CD4-positive, alpha-beta T cell treated with Interleukin-15 for 4 hours (primary cell): ENCODE measurements around the gene SOWAHD.
"Not testable (repeated sequence)": the region's sequence is repeated elsewhere in the genome, so short reads cannot be mapped to it uniquely, and the experiment has no call there.

Experiments used
- DNase-seq: peaks from one replicate; pipeline ENCODE4 v3.0.0-alpha.2; 2020; ENCODE audit warnings: low spot score

The SOWAHD gene, protein sequence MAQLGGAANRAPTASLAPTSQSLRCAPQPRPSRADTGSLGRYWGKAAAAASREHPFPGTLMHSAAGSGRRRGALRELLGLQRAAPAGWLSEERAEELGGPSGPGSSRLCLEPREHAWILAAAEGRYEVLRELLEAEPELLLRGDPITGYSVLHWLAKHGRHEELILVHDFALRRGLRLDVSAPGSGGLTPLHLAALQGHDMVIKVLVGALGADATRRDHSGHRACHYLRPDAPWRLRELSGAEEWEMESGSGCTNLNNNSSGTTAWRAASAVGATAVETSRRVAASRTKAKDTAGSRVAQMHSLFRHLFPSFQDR

DNA sequence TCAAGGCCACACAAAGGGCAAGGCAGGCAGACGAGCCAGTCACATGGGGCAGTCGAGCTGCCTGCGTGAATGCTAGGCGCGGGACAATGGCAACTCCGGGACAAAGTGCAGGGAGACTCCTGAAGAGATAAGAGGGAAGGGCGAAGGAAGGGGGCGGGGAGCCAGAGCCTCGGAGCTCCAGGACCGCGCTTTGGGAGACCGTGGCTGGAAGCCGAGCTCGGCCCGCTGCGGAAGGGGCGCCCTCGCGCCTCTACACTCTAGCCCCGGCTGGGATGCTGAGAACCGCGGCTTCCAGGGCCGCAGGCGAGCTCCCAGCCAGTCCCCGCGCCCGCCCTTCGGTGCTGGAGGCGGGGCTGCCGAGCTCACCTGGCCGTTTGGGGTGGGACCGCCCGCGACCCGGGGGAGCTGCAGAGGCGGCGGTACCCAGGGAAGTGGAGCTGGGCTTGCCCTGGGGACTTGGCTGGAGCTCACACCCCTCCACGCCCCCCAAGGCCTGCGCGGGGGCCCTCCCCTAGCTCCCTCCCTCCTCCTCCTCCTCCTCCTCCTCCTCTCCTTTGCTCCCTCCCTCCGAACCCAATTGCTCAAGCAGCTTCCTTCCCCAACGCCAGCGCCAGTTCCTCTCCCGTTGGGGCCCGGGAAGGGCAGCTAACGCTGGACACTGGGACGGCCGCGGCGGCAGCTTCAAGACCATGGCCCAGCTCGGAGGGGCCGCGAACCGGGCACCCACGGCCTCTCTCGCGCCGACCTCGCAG lies at the start of gene SOWAHD:
Gene SOWAHD, plus strand, starts transcription at position 610 of the 752 bp plus-strand sequence. Its CDS starts 80 bp downstream, at position 690.
- no peak for DNase-seq

GRCh38 chrX:119708936-119709335 lies 49.5 kb upstream of the SOWAHD start:
- DNase-seq: no peak

- no peak for DNase-seq
Observed at GRCh38 chrX:119709630-119710029, 48.8 kb upstream of the SOWAHD start.

DNA sequence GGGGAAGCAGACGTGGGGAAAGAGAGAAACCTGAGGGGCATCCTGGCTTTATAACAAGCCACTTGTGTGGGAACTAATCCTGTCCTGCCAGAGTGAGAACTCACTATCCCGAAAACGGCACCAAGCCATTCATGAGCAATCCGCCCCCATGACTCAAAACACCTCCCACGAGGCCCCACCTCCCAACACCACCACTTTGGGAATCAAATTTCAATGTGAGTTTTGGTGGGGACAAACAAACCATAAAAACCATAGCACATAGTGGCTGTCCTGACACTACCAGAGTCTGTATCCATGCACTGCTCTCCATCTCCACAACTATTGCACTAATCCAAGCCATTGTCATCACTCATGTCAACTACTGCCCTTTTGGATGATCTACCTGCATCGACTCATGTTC lies 36.9 kb upstream of the SOWAHD start:
- DNase-seq: no peak

GRCh38 chrX:119721926-119722325 lies 36.5 kb upstream of the SOWAHD start:
- DNase-seq: no peak

DNA sequence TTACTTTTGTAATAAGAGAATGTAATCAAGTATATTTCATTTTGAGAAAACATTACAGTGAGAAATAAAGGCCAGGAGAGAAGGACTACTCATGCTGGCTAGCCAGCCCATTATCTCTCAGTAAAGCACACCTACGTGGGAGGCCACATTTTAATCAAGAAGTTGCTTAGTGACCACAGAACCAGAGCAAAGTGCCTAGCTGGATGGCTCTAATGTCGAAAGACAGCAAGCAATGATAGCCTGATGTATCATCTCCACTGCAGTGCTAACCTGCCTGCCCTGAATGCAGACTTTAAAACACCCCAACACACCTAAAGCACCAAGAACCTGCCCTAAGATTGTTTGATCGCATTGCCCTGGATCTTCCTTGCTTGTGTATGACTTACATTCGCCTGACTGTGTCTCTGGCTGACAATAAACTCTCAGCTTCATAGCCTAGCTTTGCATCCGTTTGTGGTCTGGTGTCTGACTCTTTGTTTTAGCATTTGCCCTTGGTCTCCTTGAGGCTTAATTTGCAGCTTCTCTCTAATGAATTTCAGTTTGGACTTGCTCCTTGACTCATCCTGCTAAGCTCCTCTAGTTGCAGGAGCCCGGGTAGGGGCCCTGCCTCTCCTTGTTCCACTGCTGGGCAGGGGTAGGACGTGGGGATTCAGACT lies 31.4 kb upstream of the SOWAHD start:
- DNase-seq: peak; percentile 35

- no peak for DNase-seq
Observed at GRCh38 chrX:119728487-119728886, 29.9 kb upstream of the SOWAHD start.

DNA sequence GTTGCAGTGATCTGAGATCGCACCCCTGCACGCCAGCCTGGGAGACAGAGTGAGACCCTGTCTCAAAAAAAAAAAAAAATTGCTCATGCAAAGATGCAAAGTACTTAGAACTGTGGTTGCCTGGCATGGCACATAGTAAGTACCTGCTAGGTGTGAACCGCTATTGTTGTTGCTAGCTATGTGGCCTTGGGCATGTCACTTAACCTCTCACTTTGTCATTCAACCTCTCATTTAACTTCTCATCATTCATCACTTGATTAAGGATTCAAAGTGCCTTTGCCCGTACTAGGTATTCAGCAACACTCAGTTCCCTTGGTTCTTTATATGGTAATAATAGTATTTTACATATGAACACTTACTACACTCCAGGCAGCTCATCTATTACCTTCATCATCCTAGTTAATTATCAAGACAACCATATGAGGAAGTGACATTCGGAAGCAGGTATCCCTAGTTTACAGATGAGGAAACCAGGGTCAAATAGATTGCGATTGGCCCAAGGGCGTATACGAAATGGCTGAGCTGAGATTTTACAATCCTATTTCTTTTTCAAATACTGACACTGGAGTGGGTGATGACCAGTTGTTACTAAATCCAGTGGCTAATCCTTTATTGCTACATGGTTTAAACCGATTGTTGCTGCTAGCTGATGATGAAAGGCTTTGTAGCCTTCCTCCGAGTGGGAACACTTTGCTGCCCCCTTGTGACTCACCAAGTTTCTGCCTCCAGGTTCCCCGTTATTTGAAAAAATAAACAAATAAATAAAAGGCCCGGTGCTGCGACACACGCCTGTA lies 28.8 kb upstream of the SOWAHD start:
- peak; percentile 70 for DNase-seq

- DNase-seq: no peak
Observed at GRCh38 chrX:119734897-119735339, 23.5 kb upstream of the SOWAHD start.

DNA sequence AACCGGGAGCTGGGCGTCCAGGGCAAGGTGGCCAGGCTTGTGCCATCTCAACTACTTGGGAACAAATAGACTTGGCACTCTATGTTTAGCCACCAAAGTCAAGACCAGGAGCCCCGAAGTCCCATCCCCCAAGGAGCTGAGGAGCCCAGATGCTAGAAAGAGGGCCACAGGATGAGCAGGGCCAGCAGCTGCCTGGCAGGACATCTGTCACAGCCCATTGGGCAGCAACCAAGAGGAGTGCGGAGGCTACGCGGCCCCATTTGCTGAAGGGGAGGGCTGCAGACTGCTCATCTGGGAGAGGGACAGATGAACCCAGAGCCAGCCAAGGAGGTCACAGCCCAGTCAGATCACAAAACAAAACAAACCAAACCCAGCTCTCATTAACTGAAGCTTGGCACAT lies 22.9 kb upstream of the SOWAHD start:
- no peak for DNase-seq

GRCh38 chrX:119736206-119736764 lies 22.1 kb upstream of the SOWAHD start:
- DNase-seq: no peak

DNA sequence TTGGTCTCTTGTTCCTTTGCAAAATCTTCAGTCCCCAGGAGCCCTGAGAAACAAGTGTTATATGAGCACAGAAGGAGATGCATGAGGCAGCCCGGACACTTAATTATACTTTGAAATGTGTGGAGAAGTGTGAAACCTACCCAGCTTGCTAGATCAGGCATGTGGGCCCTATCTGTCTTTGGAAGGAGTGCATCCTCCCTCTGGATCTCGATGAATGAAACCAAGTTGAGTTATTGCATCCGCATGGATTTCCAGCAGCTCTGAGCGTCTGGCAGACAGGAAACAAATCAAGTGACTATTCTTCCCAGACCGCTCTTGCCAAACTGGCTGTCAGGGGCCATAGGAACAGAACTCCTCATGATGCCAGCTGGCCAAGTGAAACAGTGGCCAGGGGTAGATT lies 19.6 kb upstream of the SOWAHD start:
- no peak for DNase-seq

GRCh38 chrX:119745283-119745848 lies 13.0 kb upstream of the SOWAHD start:
- no peak for DNase-seq

DNA sequence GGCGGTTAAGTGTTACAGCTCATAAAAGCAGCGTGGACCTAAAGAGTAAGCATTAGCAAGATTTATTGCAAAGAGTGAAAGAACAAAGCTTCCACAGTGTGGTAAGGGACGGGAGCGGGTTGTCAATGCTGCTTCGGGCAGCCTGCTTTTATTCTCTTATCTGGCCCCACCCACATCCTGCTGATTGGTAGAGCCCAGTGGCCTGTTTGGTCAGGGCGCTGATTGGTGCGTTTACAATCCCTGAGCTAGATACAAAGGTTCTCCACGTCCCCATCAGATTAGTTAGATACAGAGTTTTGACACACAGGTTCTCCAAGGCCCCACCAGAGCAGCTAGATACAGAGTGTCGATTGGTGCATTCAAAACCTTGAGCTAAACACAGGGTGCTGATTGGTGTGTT lies 8.3 kb upstream of the SOWAHD start:
- DNase-seq: not testable (repeated sequence)

DNA sequence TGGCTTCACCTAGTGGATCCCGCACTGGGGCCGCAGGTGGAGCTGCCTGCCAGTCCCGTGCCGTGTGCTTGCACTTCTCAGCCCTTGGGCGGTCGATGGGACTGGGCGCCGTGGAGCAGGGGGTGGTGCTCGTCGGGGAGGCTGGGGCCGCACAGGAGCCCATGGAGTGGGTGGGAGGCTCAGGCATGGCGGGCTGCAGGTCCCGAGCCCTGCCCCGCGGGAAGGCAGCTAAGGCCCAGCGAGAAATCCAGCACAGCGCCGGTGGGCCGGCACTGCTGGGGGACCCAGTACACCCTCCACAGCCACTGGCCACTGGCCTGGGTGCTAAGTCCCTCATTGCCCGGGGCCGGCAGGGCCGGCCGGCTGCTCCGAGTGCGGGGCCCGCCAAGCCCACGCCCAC lies 7.6 kb upstream of the SOWAHD start:
- not testable (repeated sequence) for DNase-seq

GRCh38 chrX:119753001-119753400 lies 5.4 kb upstream of the SOWAHD start:
- no peak for DNase-seq

GRCh38 chrX:119753639-119754257 lies 4.6 kb upstream of the SOWAHD start:
- DNase-seq: peak; percentile 76

DNA sequence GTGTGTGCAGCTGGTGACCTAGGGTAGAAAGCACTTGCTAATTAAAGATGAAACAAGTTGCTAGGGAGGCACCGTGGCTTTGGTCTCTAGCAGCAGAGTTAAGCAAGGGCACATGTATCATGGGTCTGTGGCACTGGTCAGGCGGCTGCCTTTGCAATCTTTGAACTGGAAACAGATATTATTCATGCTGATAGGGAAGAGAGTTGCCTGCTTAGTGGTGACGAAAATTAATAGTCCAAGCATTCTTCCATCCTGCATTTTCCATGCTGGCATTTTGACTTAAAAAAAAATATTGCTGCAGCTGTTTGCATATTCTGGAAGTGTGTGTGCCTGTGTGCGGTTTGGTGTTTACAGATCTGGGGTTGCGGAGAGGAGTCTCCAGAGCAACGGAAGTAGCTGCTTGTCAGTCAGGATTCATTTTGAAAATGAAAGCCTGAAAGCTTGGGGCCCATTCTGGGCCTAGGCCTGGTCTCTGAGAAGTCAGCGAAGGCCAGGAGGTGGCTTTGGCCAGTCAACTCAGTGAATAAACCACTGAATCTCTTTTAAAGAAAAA lies 2.3 kb upstream of the SOWAHD start:
- peak; percentile 41 for DNase-seq

GRCh38 chrX:119756926-119757635 lies 1.3 kb upstream of the SOWAHD start:
- DNase-seq: no peak

GRCh38 chrX:119757646-119757978 lies 776 bp upstream of the SOWAHD start:
- no peak for DNase-seq
